ENCODE measurements around the gene ERVK3-1. TPM values are rescaled to one million over a fixed set of nuclear protein-coding genes. Genes with fewer than 3 reads are reported as not detected.

ERVK3-1 gene
- polyA plus RNA-seq, 1 of the 3 experiments (the other 2 are of a cell fraction): 69.4 TPM

DNA sequence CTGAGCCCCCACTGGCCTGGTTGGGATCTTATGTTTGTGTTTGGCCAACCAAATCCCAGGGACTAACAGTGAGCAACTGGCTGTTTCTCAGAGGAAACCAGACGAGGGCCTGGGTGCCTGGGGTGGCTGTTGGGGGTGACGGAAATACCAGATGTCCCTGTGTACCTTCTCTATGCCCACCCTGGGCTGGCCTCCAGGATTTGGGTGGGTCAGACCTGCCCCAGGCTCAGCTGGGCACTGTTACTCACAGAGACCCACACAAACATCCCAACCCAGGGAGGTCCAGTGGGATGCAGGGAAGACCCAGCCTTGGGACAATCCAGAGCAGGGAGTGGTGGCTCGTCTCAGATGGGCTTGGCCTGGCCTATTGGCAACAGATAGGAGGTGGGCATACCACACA, 30.5 kb downstream of the ERVK3-1 start (continued):
- TF ChIP-seq FOSL2 (IDR thresholded peaks at IDR 0.05; ENCODE audit: borderline replicate concordance, low read depth): no peak

DNA sequence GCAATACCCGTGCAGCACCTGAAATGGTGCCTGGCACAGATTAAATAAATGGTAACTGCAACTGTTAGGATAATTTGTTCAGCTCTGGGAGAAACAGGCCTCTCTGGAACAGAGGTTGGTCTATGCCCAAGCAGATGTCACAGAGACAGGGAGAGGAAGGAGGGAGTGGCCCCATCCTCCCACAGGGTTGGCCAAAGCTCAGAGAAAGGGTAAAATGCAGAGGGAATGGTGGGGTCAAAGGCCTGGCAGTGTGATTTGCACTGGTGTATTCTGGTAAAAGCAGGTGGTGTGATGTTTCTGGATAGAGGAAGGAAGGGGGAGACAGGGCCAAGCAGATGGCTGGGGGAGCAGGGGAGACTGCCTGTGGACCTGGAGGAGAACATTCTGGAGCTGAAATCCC, 31.0 kb downstream of the ERVK3-1 start:
- TF ChIP-seq, protein P1, sequence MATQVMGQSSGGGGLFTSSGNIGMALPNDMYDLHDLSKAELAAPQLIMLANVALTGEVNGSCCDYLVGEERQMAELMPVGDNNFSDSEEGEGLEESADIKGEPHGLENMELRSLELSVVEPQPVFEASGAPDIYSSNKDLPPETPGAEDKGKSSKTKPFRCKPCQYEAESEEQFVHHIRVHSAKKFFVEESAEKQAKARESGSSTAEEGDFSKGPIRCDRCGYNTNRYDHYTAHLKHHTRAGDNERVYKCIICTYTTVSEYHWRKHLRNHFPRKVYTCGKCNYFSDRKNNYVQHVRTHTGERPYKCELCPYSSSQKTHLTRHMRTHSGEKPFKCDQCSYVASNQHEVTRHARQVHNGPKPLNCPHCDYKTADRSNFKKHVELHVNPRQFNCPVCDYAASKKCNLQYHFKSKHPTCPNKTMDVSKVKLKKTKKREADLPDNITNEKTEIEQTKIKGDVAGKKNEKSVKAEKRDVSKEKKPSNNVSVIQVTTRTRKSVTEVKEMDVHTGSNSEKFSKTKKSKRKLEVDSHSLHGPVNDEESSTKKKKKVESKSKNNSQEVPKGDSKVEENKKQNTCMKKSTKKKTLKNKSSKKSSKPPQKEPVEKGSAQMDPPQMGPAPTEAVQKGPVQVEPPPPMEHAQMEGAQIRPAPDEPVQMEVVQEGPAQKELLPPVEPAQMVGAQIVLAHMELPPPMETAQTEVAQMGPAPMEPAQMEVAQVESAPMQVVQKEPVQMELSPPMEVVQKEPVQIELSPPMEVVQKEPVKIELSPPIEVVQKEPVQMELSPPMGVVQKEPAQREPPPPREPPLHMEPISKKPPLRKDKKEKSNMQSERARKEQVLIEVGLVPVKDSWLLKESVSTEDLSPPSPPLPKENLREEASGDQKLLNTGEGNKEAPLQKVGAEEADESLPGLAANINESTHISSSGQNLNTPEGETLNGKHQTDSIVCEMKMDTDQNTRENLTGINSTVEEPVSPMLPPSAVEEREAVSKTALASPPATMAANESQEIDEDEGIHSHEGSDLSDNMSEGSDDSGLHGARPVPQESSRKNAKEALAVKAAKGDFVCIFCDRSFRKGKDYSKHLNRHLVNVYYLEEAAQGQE (IDR thresholded peaks at IDR 0.05; ENCODE audit: low read depth, low read length): no peak
- TF ChIP-seq RXRA (IDR thresholded peaks at IDR 0.05; ENCODE audit: borderline replicate concordance, low read depth): no peak
- no peak for TF ChIP-seq MXI1 (IDR thresholded peaks at IDR 0.05; ENCODE audit: low read depth, low read length)
- TF ChIP-seq FOSL2 (IDR thresholded peaks at IDR 0.05; ENCODE audit: borderline replicate concordance, low read depth): no peak
- TF ChIP-seq, protein P2, sequence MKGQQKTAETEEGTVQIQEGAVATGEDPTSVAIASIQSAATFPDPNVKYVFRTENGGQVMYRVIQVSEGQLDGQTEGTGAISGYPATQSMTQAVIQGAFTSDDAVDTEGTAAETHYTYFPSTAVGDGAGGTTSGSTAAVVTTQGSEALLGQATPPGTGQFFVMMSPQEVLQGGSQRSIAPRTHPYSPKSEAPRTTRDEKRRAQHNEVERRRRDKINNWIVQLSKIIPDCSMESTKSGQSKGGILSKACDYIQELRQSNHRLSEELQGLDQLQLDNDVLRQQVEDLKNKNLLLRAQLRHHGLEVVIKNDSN (IDR thresholded peaks at IDR 0.05; ENCODE audit: borderline replicate concordance, low read depth): no peak
- no peak for TF ChIP-seq SIN3A (IDR thresholded peaks at IDR 0.05; ENCODE audit: borderline replicate concordance, low read depth, low read length)
- TF ChIP-seq TCF12 (IDR thresholded peaks at IDR 0.05): no peak
- no peak for TF ChIP-seq YY1 (IDR thresholded peaks at IDR 0.05; ENCODE audit: low read depth)
- TF ChIP-seq RFX5 (IDR thresholded peaks at IDR 0.05; ENCODE audit: low read length): no peak
- TF ChIP-seq, protein P3, sequence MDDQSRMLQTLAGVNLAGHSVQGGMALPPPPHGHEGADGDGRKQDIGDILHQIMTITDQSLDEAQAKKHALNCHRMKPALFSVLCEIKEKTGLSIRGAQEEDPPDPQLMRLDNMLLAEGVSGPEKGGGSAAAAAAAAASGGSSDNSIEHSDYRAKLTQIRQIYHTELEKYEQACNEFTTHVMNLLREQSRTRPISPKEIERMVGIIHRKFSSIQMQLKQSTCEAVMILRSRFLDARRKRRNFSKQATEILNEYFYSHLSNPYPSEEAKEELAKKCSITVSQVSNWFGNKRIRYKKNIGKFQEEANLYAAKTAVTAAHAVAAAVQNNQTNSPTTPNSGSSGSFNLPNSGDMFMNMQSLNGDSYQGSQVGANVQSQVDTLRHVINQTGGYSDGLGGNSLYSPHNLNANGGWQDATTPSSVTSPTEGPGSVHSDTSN (IDR thresholded peaks at IDR 0.05): no peak
- TF ChIP-seq FOXJ3 (CRISPR knock-in tag; IDR thresholded peaks at IDR 0.05): no peak
- TF ChIP-seq NRF1 (IDR thresholded peaks at IDR 0.05; ENCODE audit: low read depth, low read length): no peak
- ChIA-PET POLR2A (interaction anchor here (1.0 kb wide), 1 partner anchor 11 kb away, joined by 5 read pairs; no protein-coding TSS in a partner anchor), CTCF (no interaction called here)
- Histone ChIP-seq H3K27ac (ENCODE audit: low read depth in 2 of 2, low read length in 1 of 2) (no peak overlapping the region), H3K79me2 (ENCODE audit: insufficient read depth) (peaks cover 15% of the 10 kb centered on the region; the same call in 1 of the 2 replicates), H3K9me2 (no peaks in the 10 kb centered on the region), H4K20me1 (ENCODE audit: insufficient read depth) (no peaks in the 10 kb centered on the region), H3K36me3 (replicated peaks in 1 of 2; ENCODE audit: control insufficient read depth in 1 of 2, insufficient read depth in 2 of 2, low read length in 1 of 2) (peaks cover 24 to 46% of the 10 kb centered on the region in 2 experiments), H3K9ac (no peak overlapping the region), H2AFZ (ENCODE audit: low read depth) (no peak overlapping the region), H3K4me2 (no peak overlapping the region), H3F3A (replicated peaks; ENCODE audit: insufficient read depth) (no peaks in the 10 kb centered on the region), H3K9me3 (no peaks in the 10 kb centered on the region), H3K4me3 (ENCODE audit: low read depth in 2 of 2, low read length in 1 of 2) (no peak overlapping the region), H3K27me3 (ENCODE audit: insufficient read depth) (no peaks in the 10 kb centered on the region), H3K4me1 (ENCODE audit: control insufficient read depth in 1 of 2, insufficient read depth in 2 of 2, low read depth in 1 of 2, low read length in 1 of 2) (no peaks in the 10 kb centered on the region)
- no peak for DNase-seq
- 86% methylated on average over 1 of the region's 1 CpG for WGBS (ENCODE audit: low lambda C conversion rate)
